Right lobe of liver (tissue), 6 donors: ENCODE results near the gene LRRC45. TPM values are rescaled to one million over a fixed set of nuclear protein-coding genes. Genes with fewer than 3 reads are reported as not detected.

Experiments used
- ATAC-seq, 4 donors: fragments of 200-7000 bp; cut with Tn5 transposase; one replicate each; pipeline ENCODE4 v1.9.1; 2020; ENCODE audit warnings: mild to moderate bottlenecking in 4 of 4, moderate library complexity in 4 of 4
- DNase-seq, 3 donors: peaks; one replicate each; pipeline ENCODE4 v3.0.0-alpha.2; 2020
- H3K27ac ChIP-seq, 3 donors: fragments of 200-600 bp; one replicate each; pipeline ENCODE4 v1.8.0; 2022
- H3K27me3 ChIP-seq, 2 donors: fragments of 200-600 bp; one replicate each; pipeline ENCODE4 v1.8.0; 2022
- H3K36me3 ChIP-seq, 4 donors: fragments of 200-600 bp; sonication (generic) in 1 of 4; one replicate each; pipeline versions ENCODE4 v1.5.1 to v1.8.0; 2017 to 2022; ENCODE audit warnings: control low read depth in 1 of 4
- H3K4me1 ChIP-seq, 4 donors: fragments of 200-600 bp; sonication (generic) in 1 of 4; one replicate each; pipeline versions ENCODE4 v1.5.1 to v1.8.0; 2017 to 2022; ENCODE audit warnings: control low read depth in 1 of 4
- H3K4me3 ChIP-seq, 3 donors: fragments of 200-600 bp; one replicate each; pipeline ENCODE4 v1.8.0; 2022
- H3K9me3 ChIP-seq, 4 donors: fragments of 200-600 bp; sonication (generic) in 1 of 4; one replicate each; pipeline versions ENCODE4 v1.5.1 to v1.8.0; 2017 to 2022; ENCODE audit warnings: control low read depth in 1 of 4
- CTCF ChIP-seq, 4 donors: fragments of 200-600 bp in 3 of 4; fragments of 450-650 bp in 1 of 4; IDR thresholded peaks; one replicate each; pipeline versions ENCODE4 v1.5.1 to v1.8.0; 2016 to 2022; ENCODE audit warnings: antibody characterized with exemption in 4 of 4, mild to moderate bottlenecking in 2 of 4
- POLR2A ChIP-seq: fragments of 450-650 bp; IDR thresholded peaks from one replicate; pipeline ENCODE4 v1.6.1; 2017; ENCODE audit warnings: antibody characterized with exemption, mild to moderate bottlenecking
- WGBS: methylation state at CpG from one replicate; pipeline ENCODE4 v1.1.6; 2018; ENCODE audit warnings: low coverage, low lambda C conversion rate; ENCODE audit not compliant: insufficient coverage; ENCODE audit errors: missing lambda C conversion rate; 5-methylcytosine and 5-hydroxymethylcytosine counted together
- intact Hi-C, 2 donors: fragments of 100-400 bp; cut with DNase I; formaldehyde crosslinking; loops; one replicate each; pipeline versions ENCODE4 v1.11.2 to v1.14.1; 2022
- total RNA-seq, 6 experiments: library from RNA; depleted of rRNA in 2 of 6; stranded (reverse); fragments of >200 nt in 2 of 6; fragmentation: NEBNext Ultra II Directional in 3 of 6; extraction: Animal tissue kit (Norgen Biotek cat#: 25700) in 3 of 6; gene quantifications; one replicate each; pipeline versions ENCODE4 v1.1.0 to v1.2.4, GENCODE V29; 2016 to 2023
- donor health status: DM: no; HTN: yes; CAD: no.
- donor health status: DM: no; HTN: no; CAD: no.
- donor health status: DM: no; HTN: no; CAD: no.
- donor health status: DM: no; HTN: yes; CAD: no.
- donor health status: DM: no; HTN: yes; CAD: no.

LRRC45 gene
- total RNA-seq, 6 experiments from 2014 or later, result 4.9 to 15.6 (median 11.9) TPM

DNA sequence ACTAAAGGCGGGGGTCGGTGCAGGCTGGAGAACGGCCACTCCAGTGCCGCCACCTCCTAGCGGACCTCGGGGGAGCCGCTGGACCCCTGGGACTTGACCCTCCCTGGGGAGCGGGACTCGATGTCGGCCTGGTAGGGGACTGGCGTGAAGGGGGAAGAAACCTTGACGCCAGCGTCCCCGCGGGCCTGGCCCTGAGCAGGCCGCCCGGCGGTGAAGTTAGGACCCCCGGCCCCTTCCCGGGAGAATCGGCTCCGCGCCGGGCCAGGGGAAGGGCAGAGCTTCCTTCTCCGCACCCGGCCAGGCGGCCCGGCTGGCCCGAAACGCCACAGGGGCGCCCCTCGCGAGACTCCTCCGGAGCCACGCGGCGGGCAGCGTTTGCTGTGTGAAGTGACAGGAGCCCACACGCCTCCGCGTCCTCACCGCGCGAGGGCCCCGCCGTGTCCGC is 42.1 kb downstream of the LRRC45 start:
- no peak for TF ChIP-seq CTCF (IDR thresholded peaks at IDR 0.05)
- no peak for TF ChIP-seq POLR2A
- Histone ChIP-seq H3K27ac (peak overlapping the region in 2 of 3 donors; percentile 66), H3K36me3 (peaks cover 0 to 27% (median 4%) of the 10 kb centered on the region in 4 donors), H3K4me1 (peaks cover 0 to 17% (median 6%) of the 10 kb centered on the region in 4 donors), H3K9me3 (no peaks in the 10 kb centered on the region), H3K4me3 (peak overlapping the region; percentile 76 to 89 (median 87)), H3K27me3 (no peaks in the 10 kb centered on the region)
- WGBS, result no CpG with 5 or more reads among the region's 47 CpGs
- ATAC-seq (peak in 1 of 4 donors; percentile 1), DNase-seq (no peak)
- intact Hi-C loops, result no loop called here

GRCh38 chr17:82065638-82066303 is 42.7 kb downstream of the LRRC45 start, which contains the start of gene DUS1L:
DUS1L (minus strand) TSS chr17:82065804; CDS start chr17:82065059, 745 bp downstream.
- ATAC-seq (peak; percentile 69 to 83 (median 80)), DNase-seq (peak in 2 of 3 donors; percentile 64 to 74)
- WGBS, result 18% methylated on average over 27 of the region's 88 CpGs
- intact Hi-C loops, result no loop called here
- peak within 1 kb of the TSS; percentile 76 to 89 (median 87) for H3K4me3 ChIP-seq
- peaks cover 0 to 21% (median 4%) of the 10 kb centered on the region in 4 donors for H3K36me3 ChIP-seq
- peaks cover 0 to 17% (median 6%) of the 10 kb centered on the region in 4 donors for H3K4me1 ChIP-seq
- H3K27ac ChIP-seq, result peak within 1 kb of the TSS; percentile 66 to 77 (median 70)
- peak; percentile 42 for TF ChIP-seq POLR2A
- no peak for TF ChIP-seq CTCF (IDR thresholded peaks at IDR 0.05)
- no peaks in the 10 kb centered on the region for H3K27me3 ChIP-seq
- H3K9me3 ChIP-seq, result no peaks in the 10 kb centered on the region

GRCh38 chr17:82070611-82071010 is 47.5 kb downstream of the LRRC45 start:
- H3K27ac ChIP-seq, result no peak overlapping the region
- H3K36me3 ChIP-seq, result no peaks in the 10 kb centered on the region
- DNase-seq (no peak), ATAC-seq (no peak)
- H3K4me1 ChIP-seq, result no peaks in the 10 kb centered on the region
- H3K9me3 ChIP-seq, result no peaks in the 10 kb centered on the region
- H3K4me3 ChIP-seq, result no peak overlapping the region
- no peaks in the 10 kb centered on the region for H3K27me3 ChIP-seq
- intact Hi-C loops, result no loop called here
- TF ChIP-seq CTCF (IDR thresholded peaks at IDR 0.05), result no peak
- TF ChIP-seq POLR2A, result no peak

DNA sequence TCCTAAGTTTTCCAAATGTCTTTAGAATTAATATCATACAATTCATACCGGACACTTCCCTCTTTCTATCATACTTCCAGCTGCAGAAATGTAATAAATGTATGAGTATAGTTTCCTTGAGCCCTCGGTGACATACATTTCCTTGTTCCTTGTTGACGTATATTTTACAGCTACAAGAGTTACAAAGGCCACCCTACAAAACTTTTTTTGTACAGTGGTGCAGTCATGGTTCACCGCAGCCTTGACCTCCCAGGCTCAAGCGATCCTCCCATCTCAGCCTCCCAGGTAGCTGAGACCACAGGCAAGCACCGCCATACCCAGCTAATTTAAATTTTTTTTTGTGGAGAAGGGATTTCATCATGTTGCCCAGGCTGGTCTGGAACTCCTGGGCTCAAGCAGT is 49.7 kb downstream of the LRRC45 start:
- Histone ChIP-seq H3K4me1 (no peaks in the 10 kb centered on the region), H3K36me3 (peaks cover 0 to 2% (median 0%) of the 10 kb centered on the region in 4 donors), H3K27ac (no peak overlapping the region), H3K27me3 (no peaks in the 10 kb centered on the region), H3K4me3 (no peak overlapping the region), H3K9me3 (no peaks in the 10 kb centered on the region)
- intact Hi-C loops, result no loop called here
- no peak for TF ChIP-seq CTCF (IDR thresholded peaks at IDR 0.05)
- no peak for TF ChIP-seq POLR2A
- no peak for ATAC-seq
- DNase-seq, result no peak
- 75% methylated on average over 5 of the region's 6 CpGs for WGBS
